ENCODE data around the gene RBM28.

DNA sequence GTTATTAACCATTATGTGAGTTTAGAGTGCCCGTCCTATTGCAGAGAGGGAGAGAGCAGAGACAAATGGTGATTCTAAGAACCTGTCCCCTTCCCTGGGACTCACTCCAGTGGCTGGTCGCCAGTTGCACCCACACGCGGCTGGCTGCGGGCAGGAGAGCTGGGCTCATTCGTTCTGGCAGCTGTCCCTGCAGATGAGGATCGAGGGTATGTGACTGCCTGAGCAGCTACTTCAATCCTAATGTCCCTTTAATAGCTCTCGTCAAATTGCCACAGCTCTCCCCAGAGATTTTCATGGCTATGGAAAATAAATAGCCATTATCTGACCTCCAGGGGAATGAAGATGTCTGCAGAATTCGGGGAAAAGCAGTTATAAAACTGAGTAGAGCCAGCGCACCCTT lies 41.6 kb downstream of the RBM28 start:
- TF ChIP-seq, protein P1, sequence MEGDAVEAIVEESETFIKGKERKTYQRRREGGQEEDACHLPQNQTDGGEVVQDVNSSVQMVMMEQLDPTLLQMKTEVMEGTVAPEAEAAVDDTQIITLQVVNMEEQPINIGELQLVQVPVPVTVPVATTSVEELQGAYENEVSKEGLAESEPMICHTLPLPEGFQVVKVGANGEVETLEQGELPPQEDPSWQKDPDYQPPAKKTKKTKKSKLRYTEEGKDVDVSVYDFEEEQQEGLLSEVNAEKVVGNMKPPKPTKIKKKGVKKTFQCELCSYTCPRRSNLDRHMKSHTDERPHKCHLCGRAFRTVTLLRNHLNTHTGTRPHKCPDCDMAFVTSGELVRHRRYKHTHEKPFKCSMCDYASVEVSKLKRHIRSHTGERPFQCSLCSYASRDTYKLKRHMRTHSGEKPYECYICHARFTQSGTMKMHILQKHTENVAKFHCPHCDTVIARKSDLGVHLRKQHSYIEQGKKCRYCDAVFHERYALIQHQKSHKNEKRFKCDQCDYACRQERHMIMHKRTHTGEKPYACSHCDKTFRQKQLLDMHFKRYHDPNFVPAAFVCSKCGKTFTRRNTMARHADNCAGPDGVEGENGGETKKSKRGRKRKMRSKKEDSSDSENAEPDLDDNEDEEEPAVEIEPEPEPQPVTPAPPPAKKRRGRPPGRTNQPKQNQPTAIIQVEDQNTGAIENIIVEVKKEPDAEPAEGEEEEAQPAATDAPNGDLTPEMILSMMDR (IDR thresholded peaks at IDR 0.05) = no peak
- TF ChIP-seq POLR2AphosphoS5 (IDR thresholded peaks at IDR 0.05; ENCODE audit: low read depth, low read length) = no peak

Measured in Panc1 (cell line).